ENCODE data around the gene NPFFR1.

GRCh38 chr10:70323138-70323696 lies 39.4 kb upstream of the NPFFR1 start:
- TF ChIP-seq POLR2AphosphoS5 (IDR thresholded peaks at IDR 0.05; ENCODE audit: low read depth, low read length) (no peak), TAF1 (IDR thresholded peaks at IDR 0.05; ENCODE audit: borderline replicate concordance, insufficient read depth, low read length) (no peak)
